Ovary (tissue), 3 donors: ENCODE data around the gene KIF2B.
"Not testable (repeated sequence)": the region's sequence is repeated elsewhere in the genome, so short reads cannot be mapped to it uniquely, and the experiment has no call there.

Experiments
- CTCF ChIP-seq, 3 donors: fragments of 450-650 bp in 2 of 3; fragments of 200-600 bp in 1 of 3; IDR thresholded peaks; one replicate each; pipeline versions ENCODE4 v1.5.1 to v1.8.0; 2016 to 2022; ENCODE audit warnings: antibody characterized with exemption in 3 of 3, mild to moderate bottlenecking in 1 of 3
- EP300 ChIP-seq: sonication (generic); formaldehyde crosslinking; IDR thresholded peaks from one replicate; pipeline ENCODE4 v1.6.1; 2017; ENCODE audit warnings: antibody characterized with exemption
- donor health status: DM: no; HTN: no; CAD: no.

- TF ChIP-seq CTCF (IDR thresholded peaks at IDR 0.05); EP300: not testable (repeated sequence)
These were observed 12.0 kb downstream of the KIF2B start for GRCh38 chr17:53834771-53835170.
